Astrocyte of the spinal cord (primary cell): Measurements from ENCODE around the gene NELFCD.

ENCODE experiments used
- DNase-seq: peaks from one replicate; pipeline ENCODE4 v3.0.0; 2011; ENCODE audit warnings: low read depth, low spot score
- H3K4me3 ChIP-seq: 2 replicates; pipeline ENCODE4 v1.5.1; 2011; ENCODE audit warnings: low read depth, mild to moderate bottlenecking, low read length, moderate library complexity
- CTCF ChIP-seq: IDR thresholded peaks from 2 replicates; pipeline ENCODE4 v1.5.1; 2012; ENCODE audit warnings: low read depth, mild to moderate bottlenecking, low read length, inconsistent platforms
- in situ Hi-C: cut with HindIII; loops from 2 replicates; pipeline ENCODE4 v1.10.0; 2017; ENCODE audit warnings: low sequenced_read_pairs

The NELFCD gene

GRCh38 chr20:59004493-59004762 is 23.4 kb downstream of the NELFCD start:
- no peak for TF ChIP-seq CTCF
- H3K4me3 ChIP-seq = no peak overlapping the region
- no peak for DNase-seq
- in situ Hi-C loops = no loop called here

GRCh38 chr20:59004763-59005522 is 23.9 kb downstream of the NELFCD start:
- no peak for TF ChIP-seq CTCF
- no peak for DNase-seq
- peak overlapping the region; percentile 46 for H3K4me3 ChIP-seq
- in situ Hi-C loops = no loop called here

GRCh38 chr20:59005523-59006166 is 24.6 kb downstream of the NELFCD start:
- TF ChIP-seq CTCF = no peak
- in situ Hi-C loops = no loop called here

GRCh38 chr20:59006167-59006863 is 25.3 kb downstream of the NELFCD start:
- in situ Hi-C loops = no loop called here
- TF ChIP-seq CTCF = no peak
- DNase-seq = no peak
- H3K4me3 ChIP-seq = peak overlapping the region; percentile 46

More at GRCh38 chr20:59005523-59006166, 24.6 kb downstream of the NELFCD start:
- no peak for DNase-seq
- H3K4me3 ChIP-seq = peak overlapping the region; percentile 46

GRCh38 chr20:59006864-59007664 is 26.0 kb downstream of the NELFCD start, which contains the start of gene CTSZ:
CTSZ (minus strand) TSS chr20:59007254; CDS start chr20:59007128, 126 bp downstream.
- in situ Hi-C loops = no loop called here
- no peak for TF ChIP-seq CTCF
- no peak for DNase-seq
- H3K4me3 ChIP-seq = peak within 1 kb of the TSS; percentile 46
